Tibial nerve (tissue), 4 donors: ENCODE results near the gene DMAC1.

Experiments
- EP300 ChIP-seq, 2 donors: sonication (generic); formaldehyde crosslinking; IDR thresholded peaks; one replicate each; pipeline ENCODE4 v1.6.1; 2017; ENCODE audit warnings: antibody characterized with exemption in 2 of 2, mild to moderate bottlenecking in 1 of 2
- POLR2A ChIP-seq, 2 donors: fragments of 450-650 bp; IDR thresholded peaks; one replicate each; pipeline ENCODE4 v1.6.1; 2017; ENCODE audit warnings: antibody characterized with exemption in 2 of 2, mild to moderate bottlenecking in 2 of 2, moderate library complexity in 2 of 2
- TF ChIP-seq, protein P1 (sequence below), 5 experiments: fragments of 200-600 bp in 3 of 5; fragments of 450-650 bp in 2 of 5; sonication (generic) in 3 of 5; IDR thresholded peaks; one replicate each; pipeline ENCODE4 v1.5.1; 2016 to 2019; ENCODE audit warnings: antibody characterized with exemption in 5 of 5, mild to moderate bottlenecking in 3 of 5, moderate library complexity in 2 of 5

DNA sequence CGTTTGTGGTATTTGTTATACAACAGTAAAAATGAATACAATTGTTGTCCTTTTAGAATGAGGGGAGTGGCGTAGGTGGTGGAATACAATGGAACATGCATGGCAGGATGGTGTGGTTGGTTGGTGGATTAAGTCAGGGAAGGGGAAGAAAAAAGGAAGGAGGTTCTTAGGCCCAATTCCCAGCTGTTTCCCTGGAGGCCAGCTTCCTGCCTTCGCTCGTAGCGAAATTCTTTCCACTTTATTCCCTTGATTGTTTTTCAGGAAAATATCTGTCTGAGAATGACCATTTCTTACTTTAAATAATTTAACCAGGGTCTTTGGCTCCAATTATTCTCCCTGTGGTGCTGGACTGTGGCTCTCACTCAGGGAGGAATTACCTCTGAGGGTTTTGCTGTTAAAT is 24.1 kb upstream of the DMAC1 start:
- TF ChIP-seq, protein P1, sequence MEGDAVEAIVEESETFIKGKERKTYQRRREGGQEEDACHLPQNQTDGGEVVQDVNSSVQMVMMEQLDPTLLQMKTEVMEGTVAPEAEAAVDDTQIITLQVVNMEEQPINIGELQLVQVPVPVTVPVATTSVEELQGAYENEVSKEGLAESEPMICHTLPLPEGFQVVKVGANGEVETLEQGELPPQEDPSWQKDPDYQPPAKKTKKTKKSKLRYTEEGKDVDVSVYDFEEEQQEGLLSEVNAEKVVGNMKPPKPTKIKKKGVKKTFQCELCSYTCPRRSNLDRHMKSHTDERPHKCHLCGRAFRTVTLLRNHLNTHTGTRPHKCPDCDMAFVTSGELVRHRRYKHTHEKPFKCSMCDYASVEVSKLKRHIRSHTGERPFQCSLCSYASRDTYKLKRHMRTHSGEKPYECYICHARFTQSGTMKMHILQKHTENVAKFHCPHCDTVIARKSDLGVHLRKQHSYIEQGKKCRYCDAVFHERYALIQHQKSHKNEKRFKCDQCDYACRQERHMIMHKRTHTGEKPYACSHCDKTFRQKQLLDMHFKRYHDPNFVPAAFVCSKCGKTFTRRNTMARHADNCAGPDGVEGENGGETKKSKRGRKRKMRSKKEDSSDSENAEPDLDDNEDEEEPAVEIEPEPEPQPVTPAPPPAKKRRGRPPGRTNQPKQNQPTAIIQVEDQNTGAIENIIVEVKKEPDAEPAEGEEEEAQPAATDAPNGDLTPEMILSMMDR (IDR thresholded peaks at IDR 0.05), result no peak
- TF ChIP-seq POLR2A (IDR thresholded peaks at IDR 0.05), result no peak
- no peak for TF ChIP-seq EP300 (IDR thresholded peaks at IDR 0.05)
